Measurements from ENCODE around the gene CD38. TPM values are rescaled to one million over a fixed set of nuclear protein-coding genes. Genes with fewer than 3 reads are reported as not detected.

CD38 gene
- polyA plus RNA-seq, 1 donor from 2014 or later: 0.21 TPM

GRCh38 chr4:15902746-15903145 lies 124.6 kb downstream of the CD38 start:
- Histone ChIP-seq H3K27me3 (ENCODE audit: insufficient read depth, low read depth, low read length) (no peaks in the 10 kb centered on the region), H4K20me1 (ENCODE audit: insufficient read depth) (no peaks in the 10 kb centered on the region), H2AFZ (ENCODE audit: low read depth, low read length) (no peak overlapping the region), H3K4me2 (ENCODE audit: low read length) (no peak overlapping the region), H3F3A (ENCODE audit: insufficient read depth, low read length, poor library complexity, severe bottlenecking) (no peaks in the 10 kb centered on the region), H3K4me3 (ENCODE audit: low read length) (no peak overlapping the region), H3K9me2 (ENCODE audit: insufficient read depth, low read length) (no peaks in the 10 kb centered on the region), H3K36me3 (ENCODE audit: insufficient read depth, low read length) (no peaks in the 10 kb centered on the region), H3K27ac (ENCODE audit: low read length) (no peak overlapping the region), H3K79me2 (replicated peaks; ENCODE audit: insufficient read depth, low read length) (no peaks in the 10 kb centered on the region), H3K9ac (ENCODE audit: low read length) (no peak overlapping the region), H3K9me3 (ENCODE audit: low read length) (no peaks in the 10 kb centered on the region)
- TF ChIP-seq POLR2AphosphoS5 (IDR thresholded peaks at IDR 0.05) (no peak), REST (IDR thresholded peaks at IDR 0.05; ENCODE audit: borderline replicate concordance) (no peak), TAF1 (IDR thresholded peaks at IDR 0.05; ENCODE audit: low read depth) (no peak), CTCF (IDR thresholded peaks at IDR 0.05; ENCODE audit: poor library complexity, severe bottlenecking) (no peak), EZH2 (IDR thresholded peaks at IDR 0.05; ENCODE audit: borderline replicate concordance, insufficient read depth, low read length, poor library complexity, severe bottlenecking) (no peak), MXI1 (conservative IDR thresholded peaks at IDR 0.05; ENCODE audit: poor library complexity, severe bottlenecking) (no peak)

Other genes starting within 250 kb of the CD38 start
- 67.3 and 70.6 TPM in 2 replicates for gene FBXL5, start 123.0 kb upstream of the CD38 start, polyA plus RNA-seq
- 182 and 238 TPM in 2 replicates for gene FAM200B, start 96.5 kb upstream of the CD38 start, polyA plus RNA-seq
- 0.32 and 1.6 TPM in 2 replicates for gene BST1, start 75.3 kb upstream of the CD38 start, polyA plus RNA-seq
- not detected in 2 replicates for gene FGFBP1, start 160.4 kb downstream of the CD38 start, polyA plus RNA-seq
- not detected in 2 replicates for gene FGFBP2, start 184.8 kb downstream of the CD38 start, polyA plus RNA-seq

All from neural cell (in vitro differentiated cells).